ENCODE measurements around the gene HLA-DRB1. TPM values are rescaled to one million over a fixed set of nuclear protein-coding genes. Genes with fewer than 3 reads are reported as not detected.

HLA-DRB1 gene
- total and polyA plus RNA-seq, 10 donors = 158 to 779 (median 430) TPM

DNA sequence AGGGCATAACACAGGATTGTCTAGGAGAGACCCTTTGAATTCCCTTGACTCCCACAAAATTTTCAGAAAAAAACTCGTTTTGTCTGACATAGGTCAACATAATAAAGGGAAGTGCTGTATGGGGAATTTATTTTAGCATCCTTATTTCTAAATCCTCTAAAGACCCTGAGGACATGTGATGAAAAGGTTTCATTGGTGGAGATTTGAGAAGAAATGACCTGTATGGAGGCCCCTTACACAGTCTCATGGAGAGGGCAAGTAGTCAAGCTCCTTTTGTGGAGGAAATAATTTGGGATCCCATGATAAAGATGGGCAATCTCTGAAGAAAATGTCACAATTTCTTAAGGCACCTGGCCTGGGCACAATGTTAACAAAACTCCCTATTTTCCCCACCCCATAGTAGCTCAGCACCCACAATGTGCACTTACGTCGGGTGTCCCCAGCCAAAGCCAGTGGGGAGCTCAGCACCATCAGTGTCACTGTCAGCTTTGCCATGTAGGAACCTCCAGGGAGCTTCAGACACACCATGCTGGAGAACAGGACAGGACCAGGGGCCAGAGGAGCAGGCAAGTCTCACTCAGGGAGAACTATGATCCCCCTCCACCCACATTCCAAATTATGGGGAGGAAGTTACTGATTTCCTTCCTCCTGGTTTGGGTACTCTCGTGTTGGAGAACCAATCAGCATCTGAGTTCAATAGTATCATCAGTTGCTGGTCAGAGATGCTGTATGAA lies 59.8 kb downstream of the HLA-DRB1 start, which contains the start of gene HLA-DRB5:
Gene HLA-DRB5, minus strand, starts transcription at position 591 of the 734 bp plus-strand sequence. Its CDS starts 63 bp downstream, at position 528.
- no peaks in the 10 kb centered on the region for H3K27me3 ChIP-seq (replicated peaks in 1 of 7)
- H3K9me3 ChIP-seq = no peaks in the 10 kb centered on the region
- H3K4me1 ChIP-seq = no peaks in the 10 kb centered on the region
- peak; percentile 83 for DNase-seq
- H3K27ac ChIP-seq = peak within 1 kb of the TSS in 5 of 8 donors; percentile 53 to 90 (median 67)
- 8 to 11% (median 10%) methylated on average over 1 to 4 of the region's 4 CpGs for WGBS, 5 donors
- TF ChIP-seq, protein P1, sequence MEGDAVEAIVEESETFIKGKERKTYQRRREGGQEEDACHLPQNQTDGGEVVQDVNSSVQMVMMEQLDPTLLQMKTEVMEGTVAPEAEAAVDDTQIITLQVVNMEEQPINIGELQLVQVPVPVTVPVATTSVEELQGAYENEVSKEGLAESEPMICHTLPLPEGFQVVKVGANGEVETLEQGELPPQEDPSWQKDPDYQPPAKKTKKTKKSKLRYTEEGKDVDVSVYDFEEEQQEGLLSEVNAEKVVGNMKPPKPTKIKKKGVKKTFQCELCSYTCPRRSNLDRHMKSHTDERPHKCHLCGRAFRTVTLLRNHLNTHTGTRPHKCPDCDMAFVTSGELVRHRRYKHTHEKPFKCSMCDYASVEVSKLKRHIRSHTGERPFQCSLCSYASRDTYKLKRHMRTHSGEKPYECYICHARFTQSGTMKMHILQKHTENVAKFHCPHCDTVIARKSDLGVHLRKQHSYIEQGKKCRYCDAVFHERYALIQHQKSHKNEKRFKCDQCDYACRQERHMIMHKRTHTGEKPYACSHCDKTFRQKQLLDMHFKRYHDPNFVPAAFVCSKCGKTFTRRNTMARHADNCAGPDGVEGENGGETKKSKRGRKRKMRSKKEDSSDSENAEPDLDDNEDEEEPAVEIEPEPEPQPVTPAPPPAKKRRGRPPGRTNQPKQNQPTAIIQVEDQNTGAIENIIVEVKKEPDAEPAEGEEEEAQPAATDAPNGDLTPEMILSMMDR (IDR thresholded peaks at IDR 0.05 in 8 of 11, conservative IDR thresholded peaks at IDR 0.05 in 3 of 11) = no peak
- peak in 1 of 3 donors; percentile 86 for TF ChIP-seq POLR2A (IDR thresholded peaks at IDR 0.05)
- TF ChIP-seq POLR2AphosphoS5 (IDR thresholded peaks at IDR 0.05) = peak in 1 of 3 donors; percentile 78
- H3K4me3 ChIP-seq = peak within 1 kb of the TSS in 4 of 8 donors; percentile 18 to 51 (median 28)
- H3K36me3 ChIP-seq = no peaks in the 10 kb centered on the region
- intact Hi-C loops (cut with DNase I; ENCODE audit: low total_unique reads) = loop anchor here (5.0 kb wide), 1 partner anchor 42 kb away; no protein-coding TSS in a partner anchor

Small RNAs within 50 kb of the gene (small RNA-seq; reads per million reads assigned to genes)
- gene RNU1-61P = 0 reads per million in 4 donors

Other genes with a start within 250 kb of the HLA-DRB1 start
- not detected for gene TSBP1, start 217.9 kb downstream of the HLA-DRB1 start, total RNA-seq
- not detected for gene TSBP1, start 217.9 kb downstream of the HLA-DRB1 start, polyA plus RNA-seq
- not detected for gene BTNL2, start 182.7 kb downstream of the HLA-DRB1 start, total RNA-seq
- gene BTNL2, start 182.7 kb downstream of the HLA-DRB1 start, polyA plus RNA-seq = not detected
- 1,000 to 10,000 TPM; 1,127 to 2,096 (median 1,509) TPM for gene HLA-DRA, start 150.0 kb downstream of the HLA-DRB1 start, total RNA-seq
- gene HLA-DRA, start 150.0 kb downstream of the HLA-DRB1 start, polyA plus RNA-seq = 1,000 to 10,000 TPM; 1,837 to 2,800 (median 2,098) TPM
- 100 to 1,000 TPM in 4 of 7 donors, 10 to 100 TPM in 1, 1 to 10 TPM in 2; 1.9 to 633 (median 121) TPM for gene HLA-DRB5, start 59.6 kb downstream of the HLA-DRB1 start, total RNA-seq
- 10 to 100 TPM in 1 of 3 donors, 1 to 10 TPM in 2; 3.0 to 18.6 (median 3.5) TPM for gene HLA-DRB5, start 59.6 kb downstream of the HLA-DRB1 start, polyA plus RNA-seq
- 100 to 1,000 TPM in 6 of 7 donors, 10 to 100 TPM in 1; 19.1 to 340 (median 196) TPM for gene HLA-DQA1, start 47.6 kb upstream of the HLA-DRB1 start, total RNA-seq
- gene HLA-DQA1, start 47.6 kb upstream of the HLA-DRB1 start, polyA plus RNA-seq = 100 to 1,000 TPM; 249 to 441 (median 420) TPM
- gene HLA-DQB1, start 76.8 kb upstream of the HLA-DRB1 start, total RNA-seq = 100 to 1,000 TPM in 4 of 7 donors, 10 to 100 TPM in 2, 1 to 10 TPM in 1; 6.1 to 271 (median 120) TPM
- gene HLA-DQB1, start 76.8 kb upstream of the HLA-DRB1 start, polyA plus RNA-seq = 1,000 to 10,000 TPM in 1 of 3 donors, 100 to 1,000 TPM in 2; 383 to 1,152 (median 620) TPM
- 10 to 100 TPM in 4 of 7 donors, 1 to 10 TPM in 2, under 1 TPM in 1; 0.46 to 84.9 (median 10.9) TPM for gene HLA-DQA2, start 151.5 kb upstream of the HLA-DRB1 start, total RNA-seq
- gene HLA-DQA2, start 151.5 kb upstream of the HLA-DRB1 start, polyA plus RNA-seq = under 1 TPM; 0.10 to 0.29 (median 0.24) TPM
- gene HLA-DQB2, start 173.7 kb upstream of the HLA-DRB1 start, total RNA-seq = 10 to 100 TPM in 3 of 7 donors, 1 to 10 TPM in 3, not detected in 1; 1.0 to 72.6 (median 12.6) TPM
- under 1 TPM in 2 of 3 donors, not detected in 1; 0.88 to 0.96 TPM for gene HLA-DQB2, start 173.7 kb upstream of the HLA-DRB1 start, polyA plus RNA-seq
- 10 to 100 TPM; 30.7 to 50.7 (median 43.9) TPM for gene HLA-DOB, start 227.2 kb upstream of the HLA-DRB1 start, total RNA-seq
- 100 to 1,000 TPM; 112 to 179 (median 141) TPM for gene HLA-DOB, start 227.2 kb upstream of the HLA-DRB1 start, polyA plus RNA-seq
- gene TAP2, start 248.9 kb upstream of the HLA-DRB1 start, total RNA-seq = 100 to 1,000 TPM in 1 of 7 donors, 10 to 100 TPM in 6; 33.0 to 106 (median 77.9) TPM
- gene TAP2, start 248.9 kb upstream of the HLA-DRB1 start, polyA plus RNA-seq = 10 to 100 TPM; 26.4 to 40.9 (median 34.0) TPM

All from spleen (tissue), 11 donors.